Vagina (tissue), 2 donors: ENCODE data around the gene RANBP3. TPM values are rescaled to one million over a fixed set of nuclear protein-coding genes. Genes with fewer than 3 reads are reported as not detected.

Experiments used
- DNase-seq, 2 donors: peaks; one replicate each; pipeline ENCODE4 v3.0.0-alpha.2; 2017; ENCODE audit errors: extremely low spot score in 2 of 2
- H3K27ac ChIP-seq: fragments of 200-600 bp; sonication (generic); one replicate; pipeline ENCODE4 v1.5.1; 2019
- H3K27me3 ChIP-seq: fragments of 200-600 bp; sonication (generic); one replicate; pipeline ENCODE4 v1.5.1; 2019
- H3K36me3 ChIP-seq, 2 donors: fragments of 200-600 bp; sonication (generic); one replicate each; pipeline ENCODE4 v1.5.1; 2017 to 2019
- H3K4me1 ChIP-seq: fragments of 200-600 bp; sonication (generic); one replicate; pipeline ENCODE4 v1.5.1; 2019
- H3K4me3 ChIP-seq, 2 donors: fragments of 200-600 bp; sonication (generic); 1 replicate in 1 of 2; 2 replicates in 1 of 2; pipeline ENCODE4 v1.5.1; 2016 to 2019
- H3K9me3 ChIP-seq: fragments of 200-600 bp; sonication (generic); one replicate; pipeline ENCODE4 v1.5.1; 2019
- CTCF ChIP-seq, 3 experiments: fragments of 450-650 bp in 2 of 3; fragments of 200-600 bp in 1 of 3; sonication (generic) in 1 of 3; IDR thresholded peaks; one replicate each; pipeline ENCODE4 v1.5.1; 2017 to 2019; ENCODE audit warnings: antibody characterized with exemption in 3 of 3, mild to moderate bottlenecking in 2 of 3, moderate library complexity in 2 of 3
- POLR2A ChIP-seq, 2 donors: fragments of 450-650 bp; IDR thresholded peaks; one replicate each; pipeline ENCODE4 v1.6.1; 2017; ENCODE audit warnings: antibody characterized with exemption in 2 of 2, mild to moderate bottlenecking in 2 of 2, moderate library complexity in 2 of 2
- POLR2AphosphoS5 ChIP-seq, 2 donors: sonication (generic); formaldehyde crosslinking; IDR thresholded peaks; one replicate each; pipeline ENCODE4 v1.9.0; 2017; ENCODE audit warnings: antibody characterized with exemption in 2 of 2, mild to moderate bottlenecking in 2 of 2, low read depth in 1 of 2; ENCODE audit not compliant: insufficient read depth in 1 of 2
- intact Hi-C: fragments of 100-400 bp; cut with DNase I; formaldehyde crosslinking; loops from one replicate; pipeline ENCODE4 v1.15.1; 2023
- total RNA-seq: library from RNA; depleted of rRNA; stranded (reverse); fragments of >200 nt; gene quantifications from one replicate; pipeline ENCODE4 v1.2.3, GENCODE V29; 2016

RANBP3 gene
- total RNA-seq, 1 donor from 2014 or later: 110 TPM

GRCh38 chr19:6022570-6023064, 44.7 kb upstream of the RANBP3 start:
- Histone ChIP-seq H3K27me3 (no peaks in the 10 kb centered on the region), H3K36me3 (peaks cover 0 to 4% of the 10 kb centered on the region in 2 donors), H3K4me1 (peaks cover 6% of the 10 kb centered on the region), H3K4me3 (no peak overlapping the region), H3K9me3 (no peaks in the 10 kb centered on the region), H3K27ac (no peak overlapping the region)
- no peak for DNase-seq
- intact Hi-C loops: no loop called here
- TF ChIP-seq CTCF (IDR thresholded peaks at IDR 0.05): no peak
- TF ChIP-seq POLR2AphosphoS5 (IDR thresholded peaks at IDR 0.05; ENCODE audit: insufficient read depth in 1 of 2, low read depth in 1 of 2): no peak
- no peak for TF ChIP-seq POLR2A (IDR thresholded peaks at IDR 0.05)

- Histone ChIP-seq H3K36me3 (peaks cover 0 to 4% of the 10 kb centered on the region in 2 donors), H3K4me1 (peaks cover 6% of the 10 kb centered on the region), H3K4me3 (no peak overlapping the region), H3K9me3 (no peaks in the 10 kb centered on the region), H3K27me3 (no peaks in the 10 kb centered on the region), H3K27ac (no peak overlapping the region)
- peak; percentile 46 to 67 (median 50) for TF ChIP-seq CTCF (IDR thresholded peaks at IDR 0.05)
- no peak for TF ChIP-seq POLR2AphosphoS5 (IDR thresholded peaks at IDR 0.05; ENCODE audit: insufficient read depth in 1 of 2, low read depth in 1 of 2)
- no peak for DNase-seq
- intact Hi-C loops: no loop called here
Observed at GRCh38 chr19:6021878-6022569, 44.1 kb upstream of the RANBP3 start.

GRCh38 chr19:6020972-6021805, 43.2 kb upstream of the RANBP3 start:
- Histone ChIP-seq H3K36me3 (peaks cover 0 to 4% of the 10 kb centered on the region in 2 donors), H3K27me3 (no peaks in the 10 kb centered on the region), H3K27ac (no peak overlapping the region), H3K4me1 (peaks cover 6% of the 10 kb centered on the region), H3K4me3 (no peak overlapping the region), H3K9me3 (no peaks in the 10 kb centered on the region)
- TF ChIP-seq CTCF (IDR thresholded peaks at IDR 0.05) (peak in 1 of 3 experiments; percentile 6), POLR2A (IDR thresholded peaks at IDR 0.05) (no peak), POLR2AphosphoS5 (IDR thresholded peaks at IDR 0.05; ENCODE audit: insufficient read depth in 1 of 2, low read depth in 1 of 2) (no peak)
- intact Hi-C loops: no loop called here
- DNase-seq: no peak

GRCh38 chr19:6020166-6020882, 42.4 kb upstream of the RANBP3 start:
- intact Hi-C loops: no loop called here
- Histone ChIP-seq H3K36me3 (peaks cover 0 to 4% of the 10 kb centered on the region in 2 donors), H3K4me3 (no peak overlapping the region), H3K9me3 (no peaks in the 10 kb centered on the region), H3K27me3 (no peaks in the 10 kb centered on the region), H3K27ac (no peak overlapping the region), H3K4me1 (peaks cover 6% of the 10 kb centered on the region)
- TF ChIP-seq POLR2A (IDR thresholded peaks at IDR 0.05): no peak
- no peak for TF ChIP-seq CTCF (IDR thresholded peaks at IDR 0.05)
- no peak for TF ChIP-seq POLR2AphosphoS5 (IDR thresholded peaks at IDR 0.05; ENCODE audit: insufficient read depth in 1 of 2, low read depth in 1 of 2)
- no peak for DNase-seq
